WTC11 (cell line): ENCODE results near the gene GCSH. TPM values are rescaled to one million over a fixed set of nuclear protein-coding genes. Genes with fewer than 3 reads are reported as not detected.
A peak's percentile ranks its signal among the peaks of the same experiment; 100 is the strongest.

ENCODE experiments used
- ATAC-seq: fragments of 200-7000 bp; cut with Tn5 transposase; 2 replicates; pipeline ENCODE4 v1.10.0; 2021; ENCODE audit warnings: mild to moderate bottlenecking, moderate library complexity
- CTCF ChIA-PET: fragments of 300-600 bp; sonication (Branson Sonifier 250); formaldehyde crosslinking; loops from one replicate; lab custom pipeline; 2021; ENCODE audit warnings: antibody characterized with exemption; lab: Charles Lee
- POLR2A ChIA-PET: fragments of 350-600 bp; sonication (Branson Sonifier 250); formaldehyde crosslinking; loops from one replicate; lab custom pipeline; 2021; ENCODE audit warnings: antibody characterized with exemption; lab: Charles Lee
- DNase-seq: peaks from one replicate; pipeline ENCODE4 v3.0.0; 2021; ENCODE audit warnings: low spot score
- H3K27ac Mint-ChIP-seq: 2 replicates; pipeline ENCODE4 v1.8.0; 2021; ENCODE audit warnings: mixed read lengths
- H3K27me3 Mint-ChIP-seq: 2 replicates; pipeline ENCODE4 v1.8.0; 2021; ENCODE audit warnings: low read depth, mild to moderate bottlenecking, moderate library complexity, mixed read lengths
- H3K36me3 Mint-ChIP-seq: 2 replicates; pipeline ENCODE4 v1.8.0; 2021; ENCODE audit warnings: mixed read lengths
- H3K4me1 Mint-ChIP-seq: 2 replicates; pipeline ENCODE4 v1.8.0; 2022; ENCODE audit warnings: mixed read lengths
- H3K4me3 Mint-ChIP-seq: 2 replicates; pipeline ENCODE4 v1.8.0; 2021; ENCODE audit warnings: mild to moderate bottlenecking, moderate library complexity, mixed read lengths
- H3K9me3 Mint-ChIP-seq: 2 replicates; pipeline ENCODE4 v1.8.0; 2021; ENCODE audit warnings: mixed read lengths
- AFF4 ChIP-seq: sonication (generic); formaldehyde crosslinking; IDR thresholded peaks from 2 replicates; pipeline ENCODE4 v1.8.1; 2023; ENCODE audit warnings: mild to moderate bottlenecking, missing genetic modification reagents, borderline replicate concordance
- CREB1 ChIP-seq: sonication (generic); formaldehyde crosslinking; IDR thresholded peaks from 2 replicates; pipeline ENCODE4 v1.8.0; 2023; ENCODE audit warnings: mild to moderate bottlenecking, missing genetic modification reagents
- CREM ChIP-seq: sonication (generic); formaldehyde crosslinking; IDR thresholded peaks from 2 replicates; pipeline ENCODE4 v1.8.1; 2022; ENCODE audit warnings: mild to moderate bottlenecking, missing genetic modification reagents, moderate library complexity
- ELF4 ChIP-seq: sonication (generic); formaldehyde crosslinking; IDR thresholded peaks from 2 replicates; pipeline ENCODE4 v1.8.1; 2022; ENCODE audit warnings: low read depth, mild to moderate bottlenecking, moderate library complexity, missing genetic modification reagents
- FOXP1 ChIP-seq: sonication (generic); formaldehyde crosslinking; IDR thresholded peaks from 2 replicates; pipeline ENCODE4 v1.8.0; 2022; ENCODE audit warnings: missing genetic modification reagents, mild to moderate bottlenecking, moderate library complexity, borderline replicate concordance
- HMGA2 ChIP-seq: fragments of 250-450 bp; sonication (Bioruptor Pico); IDR thresholded peaks from 2 replicates; pipeline ENCODE4 v1.4.0; 2021; ENCODE audit warnings: mild to moderate bottlenecking, moderate library complexity
- PRDM15 ChIP-seq: sonication (generic); formaldehyde crosslinking; IDR thresholded peaks from 2 replicates; pipeline ENCODE4 v1.8.0; 2022; ENCODE audit warnings: missing genetic modification reagents
- USF2 ChIP-seq: sonication (generic); formaldehyde crosslinking; IDR thresholded peaks from 2 replicates; pipeline ENCODE4 v1.8.1; 2023; ENCODE audit warnings: mild to moderate bottlenecking, missing genetic modification reagents, moderate library complexity
- ZNF263 ChIP-seq: sonication (generic); formaldehyde crosslinking; IDR thresholded peaks from 2 replicates; pipeline ENCODE4 v1.8.1; 2022; ENCODE audit warnings: low read depth, mild to moderate bottlenecking, moderate library complexity, missing genetic modification reagents
- ZNF317 ChIP-seq: sonication (generic); formaldehyde crosslinking; IDR thresholded peaks from 2 replicates; pipeline ENCODE4 v1.8.1; 2023; ENCODE audit warnings: low read depth, mild to moderate bottlenecking, moderate library complexity, missing genetic modification reagents, borderline replicate concordance
- ZNF532 ChIP-seq: fragments of 250-450 bp; sonication (Bioruptor Pico); IDR thresholded peaks from 2 replicates; pipeline ENCODE4 v1.9.0; 2021; ENCODE audit warnings: mild to moderate bottlenecking, borderline replicate concordance
- ZSCAN18 ChIP-seq: fragments of 250-450 bp; sonication (Bioruptor Pico); IDR thresholded peaks from 2 replicates; pipeline ENCODE4 v2.1.2; 2022; ENCODE audit warnings: mild to moderate bottlenecking, moderate library complexity
- total RNA-seq: library from RNA; stranded (reverse); gene quantifications from 3 replicates; pipeline ENCODE4 v1.2.3, GENCODE V29; 2021

Gene GCSH
- total RNA-seq, 1 experiment from 2014 or later, result 95.9 TPM

- no peak overlapping the region for H3K4me3 Mint-ChIP-seq
- no peaks in the 10 kb centered on the region for H3K9me3 Mint-ChIP-seq
- no peak for TF ChIP-seq AFF4 (CRISPR knock-in tag)
- TF ChIP-seq PRDM15 (CRISPR knock-in tag), result no peak
- TF ChIP-seq FOXP1, result no peak
- no peak for TF ChIP-seq ZNF532 (CRISPR knock-in tag)
- no peak for TF ChIP-seq ZNF317 (CRISPR knock-in tag)
- TF ChIP-seq, all 79 proteins: peak for 0
- DNase-seq (no peak), ATAC-seq (no peak)
- ChIA-PET CTCF (interaction anchor here (0.8 to 7.9 kb wide), 3 partner anchors 39 to 150 kb away, joined by 3 to 68 read pairs (median 3); partner anchors contain the start of gene ATMIN), POLR2A (interaction anchor here (1.0 to 1.3 kb wide), 2 partner anchors 67 to 68 kb away, joined by 3 read pairs; partner anchors contain the start of genes CENPN and CMC2)
- Mint-ChIP-seq H3K36me3 (no peaks in the 10 kb centered on the region), H3K4me1 (peaks cover 20% of the 10 kb centered on the region), H3K27me3 (no peaks in the 10 kb centered on the region; the same call in 1 of the 2 replicates), H3K27ac (peak overlapping the region; percentile 41; the same call in 1 of the 2 replicates)
Measured at GRCh38 chr16:81073560-81074330, 22.4 kb downstream of the GCSH start.

- ChIA-PET CTCF (no interaction called here), POLR2A (no interaction called here)
- H3K9me3 Mint-ChIP-seq, result no peaks in the 10 kb centered on the region
- ATAC-seq (no peak), DNase-seq (no peak)
- H3K4me3 Mint-ChIP-seq, result no peak overlapping the region
- H3K27me3 Mint-ChIP-seq, result no peaks in the 10 kb centered on the region; the same call in 1 of the 2 replicates
- 0 out of 2 replicates have a peak overlapping the region, but pooled peaks have one; percentile 3 for H3K27ac Mint-ChIP-seq
- no peaks in the 10 kb centered on the region for H3K36me3 Mint-ChIP-seq
- H3K4me1 Mint-ChIP-seq, result peaks cover 17% of the 10 kb centered on the region
- TF ChIP-seq USF2 (CRISPR knock-in tag) (no peak), ZSCAN18 (CRISPR knock-in tag) (no peak), HMGA2 (CRISPR knock-in tag) (no peak), CREB1 (CRISPR knock-in tag) (no peak), CREM (CRISPR knock-in tag) (no peak), ELF4 (CRISPR knock-in tag) (no peak), ZNF263 (CRISPR knock-in tag) (no peak)
Measured at GRCh38 chr16:81071805-81072204, 24.4 kb downstream of the GCSH start.
